ENCODE measurements around the gene SLC30A7.

Gene SLC30A7

DNA sequence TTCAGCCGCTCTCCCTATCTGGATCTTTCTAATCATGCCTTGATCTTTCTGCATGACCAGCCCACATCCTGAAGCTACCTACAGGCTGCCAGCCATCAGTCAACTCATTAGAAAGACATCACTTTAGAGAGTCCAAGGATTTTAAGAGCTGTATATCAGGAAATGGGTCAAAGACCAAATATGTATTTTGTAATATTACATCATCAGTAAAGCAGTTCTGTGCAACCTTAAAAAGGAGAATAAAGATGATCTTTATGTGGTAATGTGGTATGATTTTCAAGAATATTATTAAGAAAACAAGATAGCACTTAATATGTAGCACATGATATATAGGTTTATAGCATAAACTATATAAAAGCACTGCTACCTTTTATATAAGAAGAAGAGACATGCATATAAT, 47.6 kb downstream of the SLC30A7 start:
- no peak for TF ChIP-seq TCF12 (IDR thresholded peaks at IDR 0.05; ENCODE audit: low read depth)
- TF ChIP-seq, protein P1, sequence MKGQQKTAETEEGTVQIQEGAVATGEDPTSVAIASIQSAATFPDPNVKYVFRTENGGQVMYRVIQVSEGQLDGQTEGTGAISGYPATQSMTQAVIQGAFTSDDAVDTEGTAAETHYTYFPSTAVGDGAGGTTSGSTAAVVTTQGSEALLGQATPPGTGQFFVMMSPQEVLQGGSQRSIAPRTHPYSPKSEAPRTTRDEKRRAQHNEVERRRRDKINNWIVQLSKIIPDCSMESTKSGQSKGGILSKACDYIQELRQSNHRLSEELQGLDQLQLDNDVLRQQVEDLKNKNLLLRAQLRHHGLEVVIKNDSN (IDR thresholded peaks at IDR 0.05), result no peak
- no peak for TF ChIP-seq ZBTB7A (IDR thresholded peaks at IDR 0.05; ENCODE audit: low read depth)
- TF ChIP-seq EP300 (IDR thresholded peaks at IDR 0.05; ENCODE audit: borderline replicate concordance), result no peak
- TF ChIP-seq CREB1 (IDR thresholded peaks at IDR 0.05; ENCODE audit: low read depth), result no peak
- no peak for TF ChIP-seq NFIC (IDR thresholded peaks at IDR 0.05)
- TF ChIP-seq RAD21 (IDR thresholded peaks at IDR 0.05; ENCODE audit: low read depth), result no peak
- no peak for TF ChIP-seq TAF1 (IDR thresholded peaks at IDR 0.05; ENCODE audit: low read depth)
- no peak for TF ChIP-seq EGR1 (IDR thresholded peaks at IDR 0.05)
- TF ChIP-seq, protein P2, sequence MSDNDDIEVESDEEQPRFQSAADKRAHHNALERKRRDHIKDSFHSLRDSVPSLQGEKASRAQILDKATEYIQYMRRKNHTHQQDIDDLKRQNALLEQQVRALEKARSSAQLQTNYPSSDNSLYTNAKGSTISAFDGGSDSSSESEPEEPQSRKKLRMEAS (IDR thresholded peaks at IDR 0.05), result no peak
- no peak for TF ChIP-seq CEBPB (IDR thresholded peaks at IDR 0.05)
- TF ChIP-seq, protein P3, sequence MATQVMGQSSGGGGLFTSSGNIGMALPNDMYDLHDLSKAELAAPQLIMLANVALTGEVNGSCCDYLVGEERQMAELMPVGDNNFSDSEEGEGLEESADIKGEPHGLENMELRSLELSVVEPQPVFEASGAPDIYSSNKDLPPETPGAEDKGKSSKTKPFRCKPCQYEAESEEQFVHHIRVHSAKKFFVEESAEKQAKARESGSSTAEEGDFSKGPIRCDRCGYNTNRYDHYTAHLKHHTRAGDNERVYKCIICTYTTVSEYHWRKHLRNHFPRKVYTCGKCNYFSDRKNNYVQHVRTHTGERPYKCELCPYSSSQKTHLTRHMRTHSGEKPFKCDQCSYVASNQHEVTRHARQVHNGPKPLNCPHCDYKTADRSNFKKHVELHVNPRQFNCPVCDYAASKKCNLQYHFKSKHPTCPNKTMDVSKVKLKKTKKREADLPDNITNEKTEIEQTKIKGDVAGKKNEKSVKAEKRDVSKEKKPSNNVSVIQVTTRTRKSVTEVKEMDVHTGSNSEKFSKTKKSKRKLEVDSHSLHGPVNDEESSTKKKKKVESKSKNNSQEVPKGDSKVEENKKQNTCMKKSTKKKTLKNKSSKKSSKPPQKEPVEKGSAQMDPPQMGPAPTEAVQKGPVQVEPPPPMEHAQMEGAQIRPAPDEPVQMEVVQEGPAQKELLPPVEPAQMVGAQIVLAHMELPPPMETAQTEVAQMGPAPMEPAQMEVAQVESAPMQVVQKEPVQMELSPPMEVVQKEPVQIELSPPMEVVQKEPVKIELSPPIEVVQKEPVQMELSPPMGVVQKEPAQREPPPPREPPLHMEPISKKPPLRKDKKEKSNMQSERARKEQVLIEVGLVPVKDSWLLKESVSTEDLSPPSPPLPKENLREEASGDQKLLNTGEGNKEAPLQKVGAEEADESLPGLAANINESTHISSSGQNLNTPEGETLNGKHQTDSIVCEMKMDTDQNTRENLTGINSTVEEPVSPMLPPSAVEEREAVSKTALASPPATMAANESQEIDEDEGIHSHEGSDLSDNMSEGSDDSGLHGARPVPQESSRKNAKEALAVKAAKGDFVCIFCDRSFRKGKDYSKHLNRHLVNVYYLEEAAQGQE (IDR thresholded peaks at IDR 0.05; ENCODE audit: low read depth), result no peak
- TF ChIP-seq YY1 (IDR thresholded peaks at IDR 0.05; ENCODE audit: low read depth), result no peak
- no peak for TF ChIP-seq TEAD4 (IDR thresholded peaks at IDR 0.05)

DNA sequence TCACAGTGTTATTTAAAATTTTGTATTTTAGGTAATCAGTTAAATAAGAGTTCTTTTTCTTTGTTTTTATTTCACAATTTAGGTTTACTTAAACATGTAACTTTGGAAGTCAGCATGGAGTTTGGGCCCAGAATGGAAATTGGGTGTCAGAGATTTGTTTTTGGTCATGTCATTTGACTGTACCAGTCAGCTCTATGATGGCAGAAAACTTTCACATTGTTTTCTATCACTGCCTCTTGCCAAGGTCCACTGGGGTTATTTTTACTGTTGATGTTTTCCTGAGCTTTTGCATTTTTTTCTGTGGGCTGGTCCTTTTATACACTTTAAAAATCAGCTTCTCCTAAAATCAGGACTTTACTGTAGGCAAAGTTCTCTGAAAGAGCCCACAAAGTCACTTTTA, 54.4 kb downstream of the SLC30A7 start:
- TF ChIP-seq TAF1 (IDR thresholded peaks at IDR 0.05; ENCODE audit: low read depth), result no peak
- TF ChIP-seq TEAD4 (IDR thresholded peaks at IDR 0.05), result no peak
- no peak for TF ChIP-seq CREB1 (IDR thresholded peaks at IDR 0.05; ENCODE audit: low read depth)
- no peak for TF ChIP-seq EP300 (IDR thresholded peaks at IDR 0.05; ENCODE audit: borderline replicate concordance)
- TF ChIP-seq, protein P2 (IDR thresholded peaks at IDR 0.05), result no peak
- TF ChIP-seq, protein P1 (IDR thresholded peaks at IDR 0.05), result no peak
- TF ChIP-seq EGR1 (IDR thresholded peaks at IDR 0.05), result no peak
- no peak for TF ChIP-seq CEBPB (IDR thresholded peaks at IDR 0.05)
- no peak for TF ChIP-seq NFIC (IDR thresholded peaks at IDR 0.05)
- TF ChIP-seq, protein P3 (IDR thresholded peaks at IDR 0.05; ENCODE audit: low read depth), result no peak
- TF ChIP-seq RAD21 (IDR thresholded peaks at IDR 0.05; ENCODE audit: low read depth), result no peak
- TF ChIP-seq TCF12 (IDR thresholded peaks at IDR 0.05; ENCODE audit: low read depth), result no peak
- no peak for TF ChIP-seq FOXM1 (IDR thresholded peaks at IDR 0.05; ENCODE audit: borderline replicate concordance, low read depth)

DNA sequence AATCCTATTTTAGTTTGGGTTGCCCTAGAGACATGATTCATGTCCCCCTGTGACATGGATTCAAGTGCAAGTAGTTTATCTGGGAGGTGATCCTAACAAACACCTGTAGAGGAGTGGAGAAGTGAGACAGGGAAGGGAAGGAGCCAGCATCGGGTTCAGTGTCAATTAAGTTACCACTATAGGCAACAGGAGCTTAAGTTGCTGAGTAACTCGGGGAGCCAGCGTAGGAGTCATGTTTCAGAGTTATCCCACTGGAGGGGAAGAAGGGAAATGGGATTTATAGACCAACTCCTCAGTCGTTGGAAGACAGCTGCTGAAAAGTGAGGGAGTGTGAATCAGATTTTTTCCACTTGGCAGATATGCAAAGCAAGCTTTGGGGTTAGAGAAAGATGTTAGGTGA, 54.9 kb downstream of the SLC30A7 start:
- TF ChIP-seq TCF12 (IDR thresholded peaks at IDR 0.05; ENCODE audit: low read depth) (no peak), YY1 (IDR thresholded peaks at IDR 0.05; ENCODE audit: low read depth) (no peak), RAD21 (IDR thresholded peaks at IDR 0.05; ENCODE audit: low read depth) (no peak), EP300 (IDR thresholded peaks at IDR 0.05; ENCODE audit: borderline replicate concordance) (no peak), ZBTB7A (IDR thresholded peaks at IDR 0.05; ENCODE audit: low read depth) (no peak), TAF1 (IDR thresholded peaks at IDR 0.05; ENCODE audit: low read depth) (no peak), FOXM1 (IDR thresholded peaks at IDR 0.05; ENCODE audit: borderline replicate concordance, low read depth) (no peak), EGR1 (IDR thresholded peaks at IDR 0.05) (no peak), NFIC (IDR thresholded peaks at IDR 0.05) (no peak), CEBPB (IDR thresholded peaks at IDR 0.05) (no peak), TEAD4 (IDR thresholded peaks at IDR 0.05) (no peak), CREB1 (IDR thresholded peaks at IDR 0.05; ENCODE audit: low read depth) (no peak)
- TF ChIP-seq, protein P1 (IDR thresholded peaks at IDR 0.05), result no peak
- TF ChIP-seq, protein P3 (IDR thresholded peaks at IDR 0.05; ENCODE audit: low read depth), result no peak
- TF ChIP-seq, protein P2 (IDR thresholded peaks at IDR 0.05), result no peak

Data from Ishikawa (cell line).